Mesenchymal stem cell (in vitro differentiated cells and primary cell): ENCODE measurements around the gene GPR89B.

ENCODE experiments used
- DNase-seq: peaks from one replicate; pipeline ENCODE4 v3.0.0-alpha.2; 2013
- H2AFZ ChIP-seq: one replicate; pipeline ENCODE4 v1.6.1; 2013; ENCODE audit warnings: low read depth, mild to moderate bottlenecking, control low read depth, inconsistent platforms, low read length, moderate library complexity
- H2AK5ac ChIP-seq: 2 replicates; pipeline ENCODE4 v1.6.1; 2013; ENCODE audit warnings: low read length, moderate library complexity, mild to moderate bottlenecking, inconsistent platforms; ENCODE audit not compliant: severe bottlenecking
- H2BK120ac ChIP-seq: one replicate; pipeline ENCODE4 v1.6.1; 2013; ENCODE audit warnings: low read depth, mild to moderate bottlenecking, inconsistent platforms, low read length, moderate library complexity
- H2BK12ac ChIP-seq, 2 experiments: one replicate each; pipeline ENCODE4 v1.6.1; 2013; ENCODE audit warnings: inconsistent platforms in 2 of 2, low read length in 2 of 2, mild to moderate bottlenecking in 2 of 2, moderate library complexity in 2 of 2, control low read depth in 1 of 2
- H2BK15ac ChIP-seq: one replicate; pipeline ENCODE4 v1.6.1; 2013; ENCODE audit warnings: mild to moderate bottlenecking, low read depth, inconsistent platforms; ENCODE audit not compliant: poor library complexity, severe bottlenecking
- H2BK5ac ChIP-seq: 2 replicates; pipeline ENCODE4 v1.6.1; 2013; ENCODE audit warnings: low read depth, mild to moderate bottlenecking, low read length, control low read depth, inconsistent platforms; ENCODE audit not compliant: poor library complexity, severe bottlenecking
- H3K14ac ChIP-seq, 2 experiments: one replicate each; pipeline ENCODE4 v1.6.1; 2013; ENCODE audit warnings: inconsistent platforms in 2 of 2, low read length in 2 of 2, control low read depth in 1 of 2, mild to moderate bottlenecking in 1 of 2, moderate library complexity in 1 of 2
- H3K18ac ChIP-seq, 2 experiments: one replicate each; pipeline ENCODE4 v1.6.1; 2013; ENCODE audit warnings: inconsistent platforms in 2 of 2, low read length in 2 of 2, control low read depth in 1 of 2, low read depth in 1 of 2, mild to moderate bottlenecking in 1 of 2
- H3K23ac ChIP-seq, 2 experiments: one replicate each; pipeline ENCODE4 v1.6.1; 2013; ENCODE audit warnings: inconsistent platforms in 2 of 2, low read length in 2 of 2, mild to moderate bottlenecking in 2 of 2, moderate library complexity in 2 of 2, control low read depth in 1 of 2
- H3K27ac ChIP-seq: 2 replicates; pipeline ENCODE4 v1.5.1; 2013; ENCODE audit warnings: mild to moderate bottlenecking, moderate library complexity, low read length, control low read depth, inconsistent platforms; ENCODE audit not compliant: poor library complexity, severe bottlenecking
- H3K27me3 ChIP-seq, 2 experiments: 2 replicates each; pipeline versions ENCODE4 v1.6.1 to v1.7.0; 2013; ENCODE audit warnings: low read length in 2 of 2, mild to moderate bottlenecking in 2 of 2, moderate library complexity in 2 of 2, control low read depth in 1 of 2, inconsistent platforms in 1 of 2; ENCODE audit not compliant: control insufficient read depth in 1 of 2, insufficient read depth in 1 of 2
- H3K36me3 ChIP-seq, 2 experiments: 2 replicates each; pipeline versions ENCODE4 v1.6.1 to v1.7.0; 2013; ENCODE audit warnings: low read length in 2 of 2, control low read depth in 1 of 2, inconsistent platforms in 1 of 2, low read depth in 1 of 2, mild to moderate bottlenecking in 1 of 2; ENCODE audit not compliant: insufficient read depth in 2 of 2, control insufficient read depth in 1 of 2
- H3K4ac ChIP-seq, 2 experiments: one replicate each; pipeline ENCODE4 v1.6.1; 2013; ENCODE audit warnings: inconsistent platforms in 2 of 2, low read length in 2 of 2, mild to moderate bottlenecking in 2 of 2, moderate library complexity in 2 of 2, control low read depth in 1 of 2, low read depth in 1 of 2
- H3K4me1 ChIP-seq: 2 replicates; pipeline ENCODE4 v1.6.1; 2013; ENCODE audit warnings: low read depth, low read length, control low read depth; ENCODE audit not compliant: control insufficient read depth, insufficient read depth
- H3K4me2 ChIP-seq: 2 replicates; pipeline ENCODE4 v1.6.1; 2013; ENCODE audit warnings: low read length, mild to moderate bottlenecking, inconsistent platforms; ENCODE audit not compliant: poor library complexity, severe bottlenecking
- H3K4me3 ChIP-seq, 2 experiments: 2 replicates each; pipeline versions ENCODE4 v1.5.1 to v1.7.0; 2013; ENCODE audit warnings: low read length in 2 of 2, mild to moderate bottlenecking in 2 of 2, control low read depth in 1 of 2, low read depth in 1 of 2; ENCODE audit not compliant: insufficient read depth in 1 of 2
- H3K79me1 ChIP-seq: replicated peaks from 2 replicates; pipeline ENCODE4 v1.6.1; 2013; ENCODE audit warnings: mild to moderate bottlenecking, control low read depth, low read length, inconsistent platforms; ENCODE audit not compliant: poor library complexity, severe bottlenecking
- H3K9ac ChIP-seq: 2 replicates; pipeline ENCODE4 v1.7.0; 2013; ENCODE audit warnings: mild to moderate bottlenecking, low read length, moderate library complexity
- H3K9me3 ChIP-seq: 2 replicates; pipeline ENCODE4 v1.7.0; 2013; ENCODE audit warnings: mild to moderate bottlenecking, low read length; ENCODE audit not compliant: control insufficient read depth
- H4K8ac ChIP-seq: one replicate; pipeline ENCODE4 v1.6.1; 2013; ENCODE audit warnings: inconsistent platforms, mild to moderate bottlenecking, low read length, moderate library complexity
- H4K91ac ChIP-seq: one replicate; pipeline ENCODE4 v1.6.1; 2013; ENCODE audit warnings: mild to moderate bottlenecking, low read length, inconsistent platforms
- WGBS: methylation state at CpG from one replicate; pipeline ENCODE4 v1.1.7; 2013; ENCODE audit warnings: mixed read lengths; 5-methylcytosine and 5-hydroxymethylcytosine counted together

The GPR89B gene

DNA sequence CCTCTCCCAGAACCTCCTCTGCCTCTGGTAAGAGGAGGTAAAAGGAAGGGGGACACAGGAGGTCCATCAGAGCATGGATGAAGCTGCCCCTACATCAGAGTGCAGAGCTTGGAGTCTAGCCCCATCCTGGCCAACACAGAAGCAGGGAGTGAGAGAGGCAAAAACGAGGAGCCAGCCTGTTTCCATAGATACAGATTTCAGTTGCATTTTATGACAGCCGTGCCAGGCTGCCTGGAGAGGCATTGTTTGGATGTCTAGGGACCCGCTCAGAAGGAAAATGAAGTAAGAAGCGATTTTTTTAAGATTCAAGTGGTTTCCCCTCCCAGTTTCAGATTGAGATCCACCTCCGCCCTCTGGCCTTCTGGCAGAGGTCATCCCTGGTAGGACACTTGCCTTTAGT is 37.1 kb upstream of the GPR89B start:
- no peak overlapping the region for H2BK5ac ChIP-seq
- H3K27me3 ChIP-seq = peaks cover 4 to 18% of the 10 kb centered on the region in 2 experiments
- H2AK5ac ChIP-seq = no peak overlapping the region
- no peak overlapping the region for H2BK15ac ChIP-seq
- no peaks in the 10 kb centered on the region for H3K36me3 ChIP-seq
- no peak overlapping the region for H3K18ac ChIP-seq
- no peak overlapping the region for H4K8ac ChIP-seq
- no peak overlapping the region for H2BK12ac ChIP-seq
- no peak overlapping the region for H3K9ac ChIP-seq
- no peak overlapping the region for H3K4ac ChIP-seq
- no peak overlapping the region for H3K27ac ChIP-seq
- 65% methylated on average over 5 of the region's 5 CpGs for WGBS
- H3K4me1 ChIP-seq = no peaks in the 10 kb centered on the region
- no peak overlapping the region for H3K4me3 ChIP-seq
- DNase-seq = no peak
- H2BK120ac ChIP-seq = no peak overlapping the region
- H3K9me3 ChIP-seq = no peaks in the 10 kb centered on the region
- no peak overlapping the region for H3K4me2 ChIP-seq
- H4K91ac ChIP-seq = no peak overlapping the region
- H3K23ac ChIP-seq = no peak overlapping the region
- H3K14ac ChIP-seq = no peak overlapping the region
- no peak overlapping the region for H2AFZ ChIP-seq
- H3K79me1 ChIP-seq = no peaks in the 10 kb centered on the region

- H2BK15ac ChIP-seq = no peak overlapping the region
- no peak overlapping the region for H3K18ac ChIP-seq
- H4K91ac ChIP-seq = no peak overlapping the region
- no peaks in the 10 kb centered on the region for H3K36me3 ChIP-seq
- H2BK120ac ChIP-seq = no peak overlapping the region
- no peak overlapping the region for H2BK5ac ChIP-seq
- WGBS = 66% methylated on average over 3 of the region's 5 CpGs
- no peaks in the 10 kb centered on the region for H3K79me1 ChIP-seq
- no peak overlapping the region for H3K4ac ChIP-seq
- no peak overlapping the region for H2AFZ ChIP-seq
- no peak overlapping the region for H4K8ac ChIP-seq
- H3K27ac ChIP-seq = no peak overlapping the region
- no peak for DNase-seq
- no peak overlapping the region for H3K14ac ChIP-seq
- H2AK5ac ChIP-seq = no peak overlapping the region
- no peaks in the 10 kb centered on the region for H3K9me3 ChIP-seq
- no peak overlapping the region for H3K4me2 ChIP-seq
- H3K4me3 ChIP-seq = no peak overlapping the region
- H2BK12ac ChIP-seq = no peak overlapping the region
- H3K27me3 ChIP-seq = peaks cover 7 to 26% of the 10 kb centered on the region in 2 experiments
- no peak overlapping the region for H3K23ac ChIP-seq
- H3K9ac ChIP-seq = peak overlapping the region; percentile 40
- H3K4me1 ChIP-seq = no peaks in the 10 kb centered on the region
Observed at GRCh38 chr1:147892216-147892615, 36.0 kb upstream of the GPR89B start.

- peak; percentile 57 for DNase-seq
- WGBS = 0% methylated on average over 1 of the region's 1 CpG
- H4K91ac ChIP-seq = no peak overlapping the region
- H2BK15ac ChIP-seq = no peak overlapping the region
- peaks cover 7 to 31% of the 10 kb centered on the region in 2 experiments for H3K27me3 ChIP-seq
- no peak overlapping the region for H2AFZ ChIP-seq
- H3K79me1 ChIP-seq = no peaks in the 10 kb centered on the region
- no peak overlapping the region for H2BK5ac ChIP-seq
- H2AK5ac ChIP-seq = no peak overlapping the region
- no peaks in the 10 kb centered on the region for H3K4me1 ChIP-seq
- H3K23ac ChIP-seq = no peak overlapping the region
- no peak overlapping the region for H3K18ac ChIP-seq
- H4K8ac ChIP-seq = no peak overlapping the region
- no peak overlapping the region for H3K14ac ChIP-seq
- no peak overlapping the region for H3K4me3 ChIP-seq
- H2BK12ac ChIP-seq = no peak overlapping the region
- H3K27ac ChIP-seq = no peak overlapping the region
- H3K4me2 ChIP-seq = no peak overlapping the region
- H3K4ac ChIP-seq = no peak overlapping the region
- no peak overlapping the region for H2BK120ac ChIP-seq
- H3K9me3 ChIP-seq = no peaks in the 10 kb centered on the region
- peak overlapping the region; percentile 40 for H3K9ac ChIP-seq
- no peaks in the 10 kb centered on the region for H3K36me3 ChIP-seq
Observed at GRCh38 chr1:147892731-147893214, 35.4 kb upstream of the GPR89B start.

DNA sequence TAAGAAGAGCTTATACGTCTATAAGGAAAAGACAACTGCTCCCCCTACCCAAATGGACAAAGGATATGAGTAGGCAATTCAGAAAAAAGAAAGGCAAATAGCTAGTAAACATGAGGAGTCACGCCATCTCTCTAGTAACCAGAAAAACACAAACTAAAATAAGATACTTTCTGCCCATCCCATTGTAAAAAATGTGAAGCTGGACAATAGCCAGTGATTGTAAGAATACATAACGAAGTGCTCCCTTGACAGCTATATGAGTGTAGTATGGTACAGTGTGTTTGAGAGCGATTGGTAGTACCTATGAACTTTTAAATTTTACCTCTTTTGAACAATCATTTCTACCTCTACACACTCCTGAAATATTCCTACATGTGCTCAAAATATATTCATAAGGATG is 33.1 kb upstream of the GPR89B start:
- Histone ChIP-seq H3K4me2 (no peak overlapping the region), H3K79me1 (no peaks in the 10 kb centered on the region), H3K36me3 (no peaks in the 10 kb centered on the region), H3K23ac (no peak overlapping the region), H3K9ac (peak overlapping the region; percentile 34), H2BK5ac (no peak overlapping the region), H4K8ac (no peak overlapping the region), H3K9me3 (no peaks in the 10 kb centered on the region), H3K4ac (no peak overlapping the region), H2AK5ac (no peak overlapping the region), H3K4me1 (no peaks in the 10 kb centered on the region), H3K27me3 (peaks cover 16 to 37% of the 10 kb centered on the region in 2 experiments), H2AFZ (no peak overlapping the region), H2BK15ac (no peak overlapping the region), H2BK12ac (no peak overlapping the region), H3K18ac (no peak overlapping the region), H3K14ac (no peak overlapping the region), H3K4me3 (no peak overlapping the region), H2BK120ac (no peak overlapping the region), H3K27ac (no peak overlapping the region), H4K91ac (no peak overlapping the region)
- WGBS = 86% methylated on average over 1 of the region's 4 CpGs
- no peak for DNase-seq
